NCI-H2171 (cell line): ENCODE data around the gene TSHZ2.
"Not testable (repeated sequence)": the region's sequence is repeated elsewhere in the genome, so short reads cannot be mapped to it uniquely, and the experiment has no call there.

ENCODE experiments used
- DNase-seq: peaks from one replicate; lab custom pipeline; 2025; lab: John Stamatoyannopoulos, UW

Gene TSHZ2

GRCh38 chr20:53345536-53346334 lies 373.6 kb downstream of the TSHZ2 start:
- no peak for DNase-seq

DNA sequence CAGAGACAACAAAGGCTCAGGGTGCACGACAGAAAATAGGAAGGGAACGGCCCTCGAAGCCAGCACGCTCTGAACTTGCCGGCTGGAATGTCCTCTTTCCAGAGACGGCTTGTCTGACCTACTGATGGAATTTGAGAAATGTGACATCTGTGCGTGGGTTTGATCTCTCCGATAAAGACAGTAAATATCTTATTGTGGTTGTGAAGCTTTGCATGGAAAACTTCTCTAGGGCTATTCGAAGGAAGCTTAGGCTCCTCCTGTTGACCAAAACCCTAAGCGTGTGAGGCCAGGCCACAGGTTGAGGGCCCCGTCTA lies 374.1 kb downstream of the TSHZ2 start:
- no peak for DNase-seq

DNA sequence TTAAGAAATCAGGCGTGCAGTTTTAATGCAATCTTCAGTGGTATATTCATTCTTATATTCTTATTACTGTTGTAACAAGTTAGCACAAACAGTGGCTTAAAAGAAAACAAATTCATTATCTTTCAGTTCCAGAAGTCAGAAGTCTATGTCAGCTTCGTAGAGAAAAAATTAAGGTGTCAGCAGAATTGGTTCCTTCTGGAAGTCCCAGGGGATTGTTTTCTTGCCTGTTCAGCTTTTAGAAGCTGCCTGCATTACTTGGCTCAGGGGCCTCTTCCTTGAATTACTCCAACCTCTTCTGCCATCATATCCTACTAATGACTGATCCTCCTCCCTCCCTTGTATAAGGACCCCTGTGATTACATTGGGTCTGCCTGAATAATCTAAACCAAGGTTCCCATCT lies 377.6 kb downstream of the TSHZ2 start:
- DNase-seq = no peak

DNA sequence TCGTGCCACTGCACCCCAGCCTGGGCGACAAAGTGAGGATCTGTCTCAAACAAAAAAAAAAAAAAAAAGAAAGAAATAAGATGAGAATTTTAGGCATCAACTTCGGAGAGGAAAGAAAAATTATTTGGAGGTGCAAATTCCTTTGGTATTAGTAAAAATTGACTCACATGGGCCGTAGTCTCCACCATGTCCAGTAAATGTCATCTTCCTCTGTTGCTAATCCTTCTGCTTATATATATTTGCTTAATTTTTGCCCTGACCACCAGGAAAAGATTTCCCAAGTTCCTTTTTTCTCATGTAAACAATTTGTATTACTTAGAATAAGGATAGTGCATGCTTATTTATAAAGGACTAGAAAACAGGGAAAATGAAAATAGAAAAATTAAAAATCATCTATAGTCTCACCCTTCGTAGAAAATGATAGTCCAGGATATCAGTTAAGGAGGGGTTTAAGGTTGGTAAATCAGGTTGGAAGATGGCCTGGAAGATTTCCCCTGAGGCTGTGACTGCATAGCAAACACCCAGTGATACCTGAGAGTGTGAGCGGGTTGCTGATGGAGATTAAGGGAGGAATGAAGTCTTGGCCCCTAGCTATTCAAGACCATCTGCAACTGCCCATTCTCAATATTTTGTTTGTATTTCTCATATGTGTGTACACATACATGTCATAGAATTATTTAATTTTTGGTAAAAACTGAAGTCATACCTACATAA lies 380.7 kb downstream of the TSHZ2 start:
- DNase-seq = no peak

DNA sequence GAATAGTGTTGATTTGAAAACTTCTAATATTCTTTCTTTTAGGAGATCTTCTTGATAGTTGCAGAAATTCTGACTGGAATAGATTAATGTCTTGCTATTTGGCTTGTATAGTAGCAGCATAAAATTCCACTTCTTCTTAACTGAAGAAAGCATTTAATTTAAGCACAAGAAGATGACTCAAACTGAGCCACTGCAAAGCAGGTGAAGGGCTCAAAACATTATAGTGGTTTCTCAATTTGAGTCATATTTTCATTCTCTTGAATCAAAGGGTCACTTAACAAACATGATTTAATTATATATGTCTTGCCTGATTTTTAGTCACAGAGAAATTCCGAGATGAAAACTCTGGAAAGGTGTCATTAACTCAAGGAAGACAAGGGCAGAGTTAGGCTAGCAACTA lies 382.2 kb downstream of the TSHZ2 start:
- no peak for DNase-seq

DNA sequence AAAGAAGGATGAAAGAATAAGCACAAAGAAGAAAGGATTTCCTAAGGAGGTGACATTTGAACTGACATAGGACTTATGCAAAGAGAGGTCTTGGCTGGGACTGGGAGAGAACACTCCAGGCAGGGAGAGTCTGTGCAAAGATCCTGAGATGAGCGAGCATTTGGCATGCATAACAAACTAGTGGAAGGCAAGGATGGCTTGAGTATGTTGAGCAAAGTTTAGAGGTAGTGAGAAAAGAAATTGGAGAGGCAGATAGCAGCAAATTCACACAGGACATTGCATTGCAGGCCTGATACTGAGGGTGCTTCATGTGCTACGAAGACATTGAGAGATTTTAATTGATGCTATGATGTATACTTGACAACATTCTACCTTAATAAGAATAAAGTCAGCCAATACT lies 383.6 kb downstream of the TSHZ2 start:
- no peak for DNase-seq

GRCh38 chr20:53359425-53359824 lies 387.3 kb downstream of the TSHZ2 start:
- no peak for DNase-seq

DNA sequence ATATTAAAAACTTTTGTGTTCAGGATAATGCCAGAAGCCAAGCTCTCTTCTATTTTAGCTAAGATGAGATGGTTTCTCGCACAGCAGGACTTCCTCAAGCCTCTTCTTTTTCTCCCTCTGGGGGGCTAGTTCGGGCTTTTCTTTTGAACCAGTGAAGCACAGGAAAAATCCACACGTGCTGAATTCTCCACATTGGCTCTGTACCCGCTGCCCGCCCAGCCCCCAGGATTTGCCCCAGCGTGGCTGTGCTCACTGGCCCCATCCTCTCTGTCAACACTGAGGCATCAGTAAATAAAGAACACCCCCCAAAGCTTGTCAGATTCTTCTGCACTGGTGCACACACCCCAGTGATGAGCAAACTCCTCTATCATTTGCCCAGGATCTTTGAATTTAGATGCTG lies 388.7 kb downstream of the TSHZ2 start:
- DNase-seq = no peak

GRCh38 chr20:53362736-53363135 lies 390.6 kb downstream of the TSHZ2 start:
- no peak for DNase-seq

DNA sequence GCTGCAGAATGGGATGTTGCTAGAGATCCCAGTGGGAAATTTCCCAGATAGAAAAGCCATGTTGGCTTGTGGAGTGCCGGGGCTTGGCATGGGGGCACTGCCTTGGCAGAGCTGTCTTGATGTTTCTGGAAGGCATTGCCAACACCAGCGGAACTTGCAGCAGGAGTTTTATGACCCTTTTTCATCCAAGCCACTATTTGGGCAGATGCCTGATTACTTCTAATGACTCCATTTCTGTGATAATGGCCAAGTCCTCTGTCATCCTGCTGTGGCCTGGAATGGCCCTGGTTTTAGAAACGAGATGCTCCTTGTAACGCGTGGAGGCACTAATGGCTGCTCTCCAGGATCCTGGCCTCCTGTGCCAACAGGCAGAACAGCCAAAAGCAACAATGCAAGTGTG lies 392.5 kb downstream of the TSHZ2 start:
- DNase-seq = no peak

DNA sequence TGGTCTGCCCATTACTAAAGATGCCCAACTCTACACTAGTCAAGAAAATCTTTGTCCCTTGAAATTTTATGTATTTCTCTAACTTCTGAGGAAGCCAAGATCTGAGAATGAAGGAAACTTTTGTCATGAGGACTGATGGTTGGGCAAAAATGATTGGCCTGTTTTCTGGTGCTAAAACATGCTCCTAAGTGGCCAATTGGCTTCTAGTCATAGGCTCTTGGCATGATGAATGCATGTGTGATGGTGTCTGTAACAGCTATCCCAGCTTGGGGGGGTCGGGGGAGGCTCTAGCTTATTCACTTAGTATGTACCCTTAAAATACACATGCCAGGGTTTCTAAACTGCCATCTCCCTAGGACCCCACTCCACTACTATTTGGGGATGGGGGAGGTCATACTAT lies 392.9 kb downstream of the TSHZ2 start:
- DNase-seq = no peak

DNA sequence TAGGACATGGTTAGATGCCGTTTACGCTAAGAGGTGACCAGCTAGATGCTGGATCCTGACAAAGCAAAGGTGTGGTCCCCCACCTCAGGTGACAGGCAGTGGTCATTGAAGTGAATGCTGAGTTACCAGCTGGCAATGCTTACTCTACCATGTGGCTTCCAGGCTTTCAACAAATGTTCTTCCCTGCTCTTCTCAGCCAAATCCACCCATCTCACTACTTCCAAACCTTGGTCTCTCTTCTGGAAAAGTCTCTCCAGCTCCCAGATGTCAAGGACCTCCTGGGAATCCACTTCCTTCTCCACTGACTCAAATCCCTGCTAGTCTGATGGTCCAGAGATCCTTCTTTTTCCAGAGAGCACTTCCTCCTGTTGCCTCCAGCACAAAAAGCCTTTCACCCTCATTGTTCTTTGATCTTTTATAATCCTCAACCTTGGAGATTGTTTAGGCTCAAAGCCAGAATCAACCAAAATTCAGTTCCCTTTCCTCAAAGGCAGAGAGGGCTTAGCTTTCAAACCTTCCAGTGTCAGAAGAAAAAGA lies 393.4 kb downstream of the TSHZ2 start:
- DNase-seq = no peak

- DNase-seq = not testable (repeated sequence)
Measured at GRCh38 chr20:53366928-53367327, 394.8 kb downstream of the TSHZ2 start.

DNA sequence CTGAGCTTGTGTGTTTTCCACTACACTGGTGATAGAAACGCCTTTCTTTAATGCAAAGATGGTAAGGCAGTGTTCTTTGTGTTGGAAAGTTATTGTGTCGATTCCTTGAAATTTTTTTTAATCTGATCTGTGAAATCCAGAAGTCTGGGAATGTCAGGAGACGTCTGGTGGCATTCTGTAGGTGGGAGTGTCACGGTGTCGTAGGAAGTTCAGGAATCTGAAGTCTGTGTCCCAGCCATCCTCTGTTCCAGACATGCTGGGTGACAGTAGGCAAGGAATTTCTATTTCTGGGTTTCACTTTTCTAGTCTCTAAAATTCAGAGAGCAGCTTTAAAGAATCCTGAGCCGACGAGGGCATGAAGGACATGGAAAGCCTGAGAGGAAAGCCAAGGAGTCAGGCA lies 397.7 kb downstream of the TSHZ2 start:
- DNase-seq = no peak

DNA sequence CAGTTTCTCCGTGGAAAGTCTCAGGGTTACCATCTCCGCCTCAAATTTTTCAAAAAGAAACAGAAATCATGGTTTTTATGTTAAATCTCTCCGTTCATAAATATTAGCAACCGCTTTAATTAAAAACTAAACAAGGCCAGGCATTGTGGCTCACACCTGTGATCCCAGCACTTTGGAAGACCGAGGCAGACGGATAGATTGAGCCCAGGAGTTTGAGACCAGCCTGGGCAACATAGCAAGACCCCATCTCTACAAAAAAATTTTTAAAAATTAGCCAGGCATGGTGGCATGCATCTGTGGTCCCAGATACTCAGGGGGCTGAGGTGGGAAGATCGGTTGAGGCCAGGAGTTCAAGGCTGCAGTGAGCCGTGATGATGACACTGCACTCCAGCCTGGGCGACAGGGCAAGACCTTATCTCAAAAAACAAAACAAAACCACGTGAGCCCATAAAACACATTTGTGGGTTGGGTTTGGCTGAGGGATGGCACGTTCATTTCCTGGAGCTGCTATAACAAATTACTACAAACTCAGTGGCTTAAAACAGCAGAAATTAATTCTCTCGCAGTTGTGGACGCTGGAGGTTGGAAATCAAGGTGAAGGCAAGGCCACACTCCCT lies 398.3 kb downstream of the TSHZ2 start:
- no peak for DNase-seq

GRCh38 chr20:53371216-53371615 lies 399.1 kb downstream of the TSHZ2 start:
- DNase-seq = no peak

- DNase-seq = no peak
Measured at GRCh38 chr20:53376021-53376420, 403.9 kb downstream of the TSHZ2 start.

GRCh38 chr20:53379014-53379832 lies 407.1 kb downstream of the TSHZ2 start:
- no peak for DNase-seq

GRCh38 chr20:53379833-53380120 lies 407.6 kb downstream of the TSHZ2 start:
- DNase-seq = no peak

- DNase-seq = no peak
Measured at GRCh38 chr20:53381568-53382262, 409.6 kb downstream of the TSHZ2 start.

DNA sequence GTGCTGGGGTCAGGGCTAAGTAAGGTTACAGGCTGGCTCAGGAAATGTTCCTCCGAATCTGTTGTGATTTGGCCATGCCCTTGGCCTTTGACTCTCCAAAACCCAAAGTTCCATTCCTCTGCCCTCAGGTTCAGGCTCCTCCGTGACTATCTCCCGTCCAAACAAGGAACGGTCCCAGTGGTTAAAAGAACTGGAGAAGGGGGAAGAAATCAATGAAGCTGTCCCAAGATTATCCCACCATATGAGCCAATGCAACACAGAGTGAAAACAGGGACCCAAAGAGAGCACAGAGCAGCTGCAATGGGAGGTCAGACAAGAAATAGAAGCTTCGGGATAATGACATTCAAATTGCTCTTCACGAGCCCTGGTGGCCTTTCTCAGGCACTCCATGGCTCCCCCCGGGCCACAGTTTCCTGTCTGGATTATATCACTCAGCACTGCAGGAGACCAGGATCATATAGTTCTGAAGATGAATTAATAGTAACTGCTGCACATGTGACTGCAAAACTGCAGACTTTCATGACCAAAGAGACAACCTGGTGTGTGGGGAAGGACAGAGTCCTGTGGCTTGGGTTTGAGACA lies 410.2 kb downstream of the TSHZ2 start:
- no peak for DNase-seq
